Osteoblast (primary cell): ENCODE measurements around the gene ANO10. TPM values are rescaled to one million over a fixed set of nuclear protein-coding genes. Genes with fewer than 3 reads are reported as not detected.

Experiments used
- DNase-seq: peaks from one replicate; pipeline ENCODE4 v3.0.0; 2011; ENCODE audit warnings: low spot score, mixed read lengths; ENCODE audit not compliant: insufficient read length; ENCODE audit errors: missing footprints
- H2AFZ ChIP-seq: 2 replicates; pipeline ENCODE4 v1.6.0; 2011; ENCODE audit warnings: mild to moderate bottlenecking, low read length
- H3K27ac ChIP-seq: 2 replicates; pipeline ENCODE4 v1.5.1; 2011; ENCODE audit warnings: mild to moderate bottlenecking, low read depth, low read length, moderate library complexity
- H3K27me3 ChIP-seq: 2 replicates; pipeline ENCODE4 v1.6.0; 2012; ENCODE audit warnings: mild to moderate bottlenecking, control low read depth, inconsistent platforms, low read length, moderate library complexity; ENCODE audit not compliant: insufficient read depth
- H3K36me3 ChIP-seq: 2 replicates; pipeline ENCODE4 v1.5.1; 2011; ENCODE audit warnings: mild to moderate bottlenecking, low read length, control low read depth, moderate library complexity; ENCODE audit not compliant: insufficient read depth
- H3K4me1 ChIP-seq: 2 replicates; pipeline ENCODE4 v1.5.1; 2011; ENCODE audit warnings: mild to moderate bottlenecking, low read length, control low read depth, moderate library complexity; ENCODE audit not compliant: insufficient read depth
- H3K4me2 ChIP-seq: 2 replicates; pipeline ENCODE4 v1.6.0; 2011; ENCODE audit warnings: mild to moderate bottlenecking, low read length; ENCODE audit not compliant: insufficient read depth
- H3K4me3 ChIP-seq: fragments of 200-600 bp; sonication (generic); 3 replicates; pipeline ENCODE4 v1.5.1; 2012; ENCODE audit warnings: mild to moderate bottlenecking, low read length, inconsistent platforms; ENCODE audit not compliant: insufficient read depth
- H3K79me2 ChIP-seq: 2 replicates; pipeline ENCODE4 v1.6.0; 2012; ENCODE audit warnings: mild to moderate bottlenecking, low read length, control low read depth, inconsistent platforms; ENCODE audit not compliant: insufficient read depth
- H3K9me3 ChIP-seq: 2 replicates; pipeline ENCODE4 v1.5.1; 2011; ENCODE audit warnings: low read depth, low read length, control low read depth
- H4K20me1 ChIP-seq: 2 replicates; pipeline ENCODE4 v1.6.0; 2012; ENCODE audit warnings: mild to moderate bottlenecking, low read length, control low read depth; ENCODE audit not compliant: insufficient read depth
- CTCF ChIP-seq: IDR thresholded peaks from 2 replicates; pipeline ENCODE4 v1.5.1; 2011; ENCODE audit warnings: mild to moderate bottlenecking, low read depth, low read length, moderate library complexity; ENCODE audit errors: extremely low read depth
- total RNA-seq: library from RNA; depleted of rRNA; stranded (reverse); fragments of >200 nt; gene quantifications from 2 replicates; pipeline ENCODE4 v1.2.3, GENCODE V29; 2012

The ANO10 gene
- total RNA-seq, 1 donor = 55.7 TPM

- no peak overlapping the region for H3K27ac ChIP-seq
- TF ChIP-seq CTCF = no peak
- peaks cover 12% of the 10 kb centered on the region for H4K20me1 ChIP-seq
- H3K4me1 ChIP-seq = no peaks in the 10 kb centered on the region
- DNase-seq = no peak
- H3K9me3 ChIP-seq = no peaks in the 10 kb centered on the region
- peaks cover 30% of the 10 kb centered on the region for H3K79me2 ChIP-seq
- H3K4me3 ChIP-seq = no peak overlapping the region
- no peaks in the 10 kb centered on the region for H3K36me3 ChIP-seq
- no peak overlapping the region for H3K4me2 ChIP-seq
- H3K27me3 ChIP-seq = no peaks in the 10 kb centered on the region
- no peak overlapping the region for H2AFZ ChIP-seq
These were observed 294.2 kb downstream of the ANO10 start for GRCh38 chr3:43327582-43327979.

GRCh38 chr3:43326891-43327581 lies 294.8 kb downstream of the ANO10 start:
- H3K79me2 ChIP-seq = peaks cover 30% of the 10 kb centered on the region

GRCh38 chr3:43323541-43323940 lies 298.3 kb downstream of the ANO10 start:
- Histone ChIP-seq H3K4me3 (no peak overlapping the region), H4K20me1 (peaks cover 5% of the 10 kb centered on the region), H3K79me2 (peaks cover 28% of the 10 kb centered on the region), H3K9me3 (no peaks in the 10 kb centered on the region), H3K27me3 (no peaks in the 10 kb centered on the region), H2AFZ (no peak overlapping the region), H3K27ac (no peak overlapping the region), H3K4me2 (no peak overlapping the region), H3K4me1 (no peaks in the 10 kb centered on the region), H3K36me3 (no peaks in the 10 kb centered on the region)
- TF ChIP-seq CTCF = no peak
- DNase-seq = no peak

More at GRCh38 chr3:43326891-43327581, 294.8 kb downstream of the ANO10 start:
- DNase-seq = no peak
- Histone ChIP-seq H3K27me3 (no peaks in the 10 kb centered on the region), H3K27ac (no peak overlapping the region), H4K20me1 (peaks cover 10% of the 10 kb centered on the region), H2AFZ (no peak overlapping the region), H3K9me3 (no peaks in the 10 kb centered on the region), H3K4me3 (no peak overlapping the region), H3K4me1 (no peaks in the 10 kb centered on the region), H3K36me3 (no peaks in the 10 kb centered on the region), H3K4me2 (no peak overlapping the region)
- no peak for TF ChIP-seq CTCF

GRCh38 chr3:43320288-43320687 lies 301.5 kb downstream of the ANO10 start:
- Histone ChIP-seq H3K27ac (no peak overlapping the region), H3K4me3 (no peak overlapping the region), H3K36me3 (no peaks in the 10 kb centered on the region), H2AFZ (no peak overlapping the region), H3K4me1 (peaks cover 6% of the 10 kb centered on the region), H4K20me1 (peaks cover 15% of the 10 kb centered on the region), H3K9me3 (no peaks in the 10 kb centered on the region), H3K4me2 (no peak overlapping the region), H3K27me3 (no peaks in the 10 kb centered on the region), H3K79me2 (peaks cover 25% of the 10 kb centered on the region)
- no peak for DNase-seq
- no peak for TF ChIP-seq CTCF
